BLaER1 (cell line): ENCODE data around the gene IFNAR2.

Source experiments
- H3K27ac ChIP-seq: shearing (Covaris generic); formaldehyde crosslinking; 2 replicates; pipeline ENCODE4 v1.8.1; 2022
- H3K27me3 ChIP-seq: shearing (Covaris generic); formaldehyde crosslinking; 2 replicates; pipeline ENCODE4 v1.8.1; 2022
- H3K36me3 ChIP-seq: shearing (Covaris generic); formaldehyde crosslinking; 2 replicates; pipeline ENCODE4 v1.8.1; 2022
- H3K4me1 ChIP-seq: shearing (Covaris generic); formaldehyde crosslinking; 2 replicates; pipeline ENCODE4 v1.8.1; 2022
- H3K4me2 ChIP-seq: shearing (Covaris generic); formaldehyde crosslinking; 2 replicates; pipeline ENCODE4 v1.8.1; 2022
- H3K4me3 ChIP-seq: shearing (Covaris generic); formaldehyde crosslinking; 2 replicates; pipeline ENCODE4 v1.8.1; 2022
- H3K9ac ChIP-seq: shearing (Covaris generic); formaldehyde crosslinking; 2 replicates; pipeline ENCODE4 v1.8.1; 2022
- H3K9me3 ChIP-seq: shearing (Covaris generic); formaldehyde crosslinking; 2 replicates; pipeline ENCODE4 v1.8.1; 2022
- H4K20me1 ChIP-seq: shearing (Covaris generic); formaldehyde crosslinking; 2 replicates; pipeline ENCODE4 v1.8.1; 2022
- Cebpa-rat ChIP-seq: shearing (Covaris generic); IDR thresholded peaks from 2 replicates; pipeline ENCODE4 v1.8.1; 2022

Gene IFNAR2

DNA sequence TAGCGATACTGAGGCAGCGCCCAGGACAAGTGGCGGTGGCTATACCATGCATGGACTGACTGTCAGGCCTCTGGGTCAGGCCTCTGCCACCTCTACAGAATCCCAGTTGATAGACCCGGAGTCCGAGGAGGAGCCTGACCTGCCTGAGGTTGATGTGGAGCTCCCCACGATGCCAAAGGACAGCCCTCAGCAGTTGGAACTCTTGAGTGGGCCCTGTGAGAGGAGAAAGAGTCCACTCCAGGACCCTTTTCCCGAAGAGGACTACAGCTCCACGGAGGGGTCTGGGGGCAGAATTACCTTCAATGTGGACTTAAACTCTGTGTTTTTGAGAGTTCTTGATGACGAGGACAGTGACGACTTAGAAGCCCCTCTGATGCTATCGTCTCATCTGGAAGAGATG lies 33.2 kb downstream of the IFNAR2 start:
- no peak overlapping the region for H3K9ac ChIP-seq
- peaks cover 49% of the 10 kb centered on the region for H3K4me1 ChIP-seq
- H3K4me2 ChIP-seq, result no peak overlapping the region
- no peaks in the 10 kb centered on the region for H3K27me3 ChIP-seq
- H4K20me1 ChIP-seq, result peaks cover 14% of the 10 kb centered on the region; the same call in 1 of the 2 replicates
- peaks cover 3% of the 10 kb centered on the region; the same call in 1 of the 2 replicates for H3K9me3 ChIP-seq
- no peak for TF ChIP-seq Cebpa-rat
- no peak overlapping the region for H3K4me3 ChIP-seq
- peaks cover 34% of the 10 kb centered on the region for H3K36me3 ChIP-seq
- H3K27ac ChIP-seq, result no peak overlapping the region

DNA sequence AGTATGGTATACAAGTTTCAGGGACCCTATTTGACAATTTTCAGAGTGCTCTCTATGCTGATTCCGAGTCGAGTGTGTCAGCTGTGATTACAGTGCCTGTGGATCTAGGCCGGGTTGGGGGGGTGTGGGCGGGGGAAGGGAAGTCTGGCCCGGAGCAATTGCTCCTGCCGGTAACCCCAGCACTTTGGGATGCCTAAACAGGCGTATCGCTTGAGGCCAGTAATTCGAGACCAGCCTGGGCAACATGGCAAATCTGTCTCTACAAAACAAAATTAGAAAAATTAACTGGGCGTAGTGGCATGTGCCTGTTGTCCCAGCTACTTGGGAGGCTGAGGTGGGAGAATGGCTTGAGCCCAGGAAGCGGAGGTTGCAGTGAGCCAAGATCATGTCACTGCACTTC lies 34.8 kb downstream of the IFNAR2 start:
- H3K36me3 ChIP-seq, result peaks cover 37% of the 10 kb centered on the region
- no peak for TF ChIP-seq Cebpa-rat
- no peak overlapping the region for H3K27ac ChIP-seq
- no peaks in the 10 kb centered on the region for H3K9me3 ChIP-seq
- no peak overlapping the region for H3K9ac ChIP-seq
- H3K4me1 ChIP-seq, result peaks cover 57% of the 10 kb centered on the region
- no peak overlapping the region for H3K4me2 ChIP-seq
- peaks cover 12% of the 10 kb centered on the region; the same call in 1 of the 2 replicates for H4K20me1 ChIP-seq
- H3K27me3 ChIP-seq, result no peaks in the 10 kb centered on the region
- no peak overlapping the region for H3K4me3 ChIP-seq

DNA sequence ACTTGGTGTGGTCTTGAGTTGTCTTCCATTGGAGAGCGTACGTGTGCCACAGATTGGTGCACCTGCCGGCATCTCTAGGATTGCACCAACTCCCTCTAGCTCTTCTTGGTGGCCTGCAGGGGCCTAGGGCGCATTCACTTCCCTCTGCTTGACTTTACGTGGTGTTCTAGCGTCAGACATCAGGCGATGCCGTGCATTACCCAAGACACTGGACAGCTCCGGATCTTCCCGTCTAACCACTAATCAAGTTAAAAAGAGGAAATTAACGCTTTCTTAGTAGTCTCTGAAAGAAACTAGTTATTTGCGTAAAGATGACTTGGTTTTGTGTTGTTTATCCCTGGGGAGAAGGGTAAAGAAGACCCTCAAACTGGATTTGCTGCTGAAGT lies 35.9 kb downstream of the IFNAR2 start:
- H3K4me2 ChIP-seq, result peak overlapping the region; percentile 99
- H4K20me1 ChIP-seq, result 0 out of 2 replicates have a peak, but pooled peaks cover 7% of the 10 kb centered on the region
- peaks cover 47% of the 10 kb centered on the region for H3K36me3 ChIP-seq
- peak overlapping the region; percentile 87 for H3K9ac ChIP-seq
- H3K27ac ChIP-seq, result peak overlapping the region; percentile 81
- peaks cover 50% of the 10 kb centered on the region for H3K4me1 ChIP-seq
- peak overlapping the region; percentile 86 for H3K4me3 ChIP-seq
- no peaks in the 10 kb centered on the region for H3K27me3 ChIP-seq
- no peak for TF ChIP-seq Cebpa-rat
- H3K9me3 ChIP-seq, result no peaks in the 10 kb centered on the region

DNA sequence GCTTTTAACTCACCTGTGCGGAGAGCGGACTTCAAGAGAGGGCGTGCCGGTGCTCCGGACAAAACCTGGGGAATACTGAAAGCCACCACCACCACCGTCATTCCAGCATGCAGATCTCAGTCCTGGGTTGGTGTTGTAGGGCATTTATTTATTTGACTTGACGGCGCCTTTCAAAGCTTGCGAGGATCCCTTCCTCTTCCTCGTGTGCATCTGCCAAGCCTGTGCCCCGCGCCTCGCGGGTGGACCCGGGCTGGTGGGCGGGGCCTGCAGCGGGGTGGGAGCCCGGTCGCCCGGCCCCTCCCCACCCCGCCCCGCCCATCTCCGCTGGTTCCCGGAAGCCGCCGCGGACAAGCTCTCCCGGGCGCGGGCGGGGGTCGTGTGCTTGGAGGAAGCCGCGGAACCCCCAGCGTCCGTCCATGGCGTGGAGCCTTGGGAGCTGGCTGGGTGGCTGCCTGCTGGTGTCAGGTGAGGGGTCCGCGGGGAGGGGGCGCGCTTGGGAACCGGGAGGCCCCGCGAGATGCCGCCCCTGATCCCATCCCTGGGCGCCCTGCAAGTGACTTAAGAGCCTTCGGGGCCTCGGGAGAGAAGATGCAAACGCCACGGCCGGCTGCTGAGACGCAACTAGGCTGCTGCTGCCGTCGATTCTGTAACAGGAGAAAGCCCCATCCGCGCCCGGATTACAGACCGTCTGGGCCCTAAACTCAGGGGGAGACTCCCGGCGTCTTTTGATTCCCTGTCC lies 36.5 kb downstream of the IFNAR2 start, which contains the start of gene IL10RB:
IL10RB (plus strand) TSS at position 318 of the 739 bp plus-strand sequence; CDS start at position 417, 99 bp downstream.
- peaks cover 52% of the 10 kb centered on the region for H3K36me3 ChIP-seq
- 0 out of 2 replicates have a peak, but pooled peaks cover 7% of the 10 kb centered on the region for H4K20me1 ChIP-seq
- no peak for TF ChIP-seq Cebpa-rat
- peaks cover 47% of the 10 kb centered on the region for H3K4me1 ChIP-seq
- peak within 1 kb of the TSS; percentile 99 for H3K4me2 ChIP-seq
- peak within 1 kb of the TSS; percentile 81 for H3K27ac ChIP-seq
- peak within 1 kb of the TSS; percentile 87 for H3K9ac ChIP-seq
- H3K27me3 ChIP-seq, result no peaks in the 10 kb centered on the region
- no peaks in the 10 kb centered on the region for H3K9me3 ChIP-seq
- peak within 1 kb of the TSS; percentile 86 for H3K4me3 ChIP-seq

DNA sequence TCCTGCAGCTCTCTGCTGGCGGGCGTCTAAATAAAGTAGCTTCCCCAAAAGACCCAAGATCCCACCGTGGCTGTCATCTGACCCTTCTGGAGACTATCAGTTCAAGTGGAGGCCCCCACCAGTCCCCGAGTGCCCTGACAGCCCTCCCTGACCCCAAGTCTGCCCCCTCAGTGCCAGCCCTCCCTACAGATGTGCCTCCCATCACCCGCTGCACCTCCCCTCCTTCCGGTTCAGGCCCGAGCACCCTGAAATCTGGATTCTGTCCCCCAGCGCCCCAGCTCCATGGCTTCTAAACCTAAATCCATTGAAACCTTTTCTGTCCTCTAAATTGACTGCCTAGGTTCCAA lies 37.0 kb downstream of the IFNAR2 start:
- Histone ChIP-seq H3K27ac (peak overlapping the region; percentile 81), H4K20me1 (0 out of 2 replicates have a peak, but pooled peaks cover 7% of the 10 kb centered on the region), H3K4me2 (peak overlapping the region; percentile 99), H3K36me3 (peaks cover 56% of the 10 kb centered on the region), H3K4me3 (peak overlapping the region; percentile 86), H3K9me3 (no peaks in the 10 kb centered on the region), H3K4me1 (peaks cover 41% of the 10 kb centered on the region), H3K9ac (peak overlapping the region; percentile 87), H3K27me3 (no peaks in the 10 kb centered on the region)
- TF ChIP-seq Cebpa-rat, result no peak

DNA sequence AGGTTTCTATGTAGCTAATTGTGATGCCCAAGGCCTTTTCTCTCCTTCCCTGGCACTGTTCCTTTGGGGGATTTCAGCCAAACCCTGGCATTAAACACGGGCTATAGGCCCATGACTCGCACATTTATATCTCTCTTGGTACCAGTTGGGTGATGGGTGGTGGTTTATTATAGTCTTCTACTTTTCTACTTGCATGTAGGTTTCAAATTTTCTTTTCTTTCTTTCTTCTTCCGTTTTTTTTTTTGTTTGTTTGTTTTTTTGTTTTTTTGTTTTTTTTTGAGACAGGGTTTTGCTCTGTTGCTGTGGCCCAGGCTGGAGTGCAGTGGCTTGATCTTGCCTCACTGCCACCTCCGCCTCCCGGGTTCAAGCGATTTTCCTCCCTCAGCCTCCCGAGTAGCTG lies 37.5 kb downstream of the IFNAR2 start:
- no peaks in the 10 kb centered on the region for H3K27me3 ChIP-seq
- peak overlapping the region; percentile 99 for H3K4me2 ChIP-seq
- 0 out of 2 replicates have a peak, but pooled peaks cover under 1% of the 10 kb centered on the region for H3K9me3 ChIP-seq
- H3K4me3 ChIP-seq, result peak overlapping the region; percentile 86
- H3K27ac ChIP-seq, result peak overlapping the region; percentile 81
- 0 out of 2 replicates have a peak, but pooled peaks cover 7% of the 10 kb centered on the region for H4K20me1 ChIP-seq
- H3K4me1 ChIP-seq, result peaks cover 36% of the 10 kb centered on the region
- H3K36me3 ChIP-seq, result peaks cover 60% of the 10 kb centered on the region
- peak overlapping the region; percentile 87 for H3K9ac ChIP-seq
- TF ChIP-seq Cebpa-rat, result no peak

DNA sequence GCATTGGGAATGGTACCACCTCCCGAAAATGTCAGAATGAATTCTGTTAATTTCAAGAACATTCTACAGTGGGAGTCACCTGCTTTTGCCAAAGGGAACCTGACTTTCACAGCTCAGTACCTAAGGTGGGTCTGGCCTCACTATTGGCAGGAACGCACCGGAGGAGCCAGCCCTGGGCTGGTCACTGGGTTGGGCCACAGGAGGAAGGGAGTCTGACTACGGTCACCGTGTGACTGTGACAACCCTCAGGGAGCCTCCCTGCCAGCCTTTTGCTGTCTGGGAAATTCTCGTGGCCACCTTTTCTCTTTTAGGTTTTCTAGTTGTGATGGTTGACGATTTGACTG lies 38.6 kb downstream of the IFNAR2 start:
- Histone ChIP-seq H3K27ac (no peak overlapping the region), H3K9ac (no peak overlapping the region), H3K4me1 (peaks cover 38% of the 10 kb centered on the region), H3K4me2 (peak overlapping the region; percentile 99; the same call in 1 of the 2 replicates), H3K36me3 (peaks cover 60% of the 10 kb centered on the region), H3K27me3 (no peaks in the 10 kb centered on the region), H3K4me3 (no peak overlapping the region), H4K20me1 (0 out of 2 replicates have a peak, but pooled peaks cover 7% of the 10 kb centered on the region), H3K9me3 (peaks cover 9% of the 10 kb centered on the region; the same call in 1 of the 2 replicates)
- no peak for TF ChIP-seq Cebpa-rat

DNA sequence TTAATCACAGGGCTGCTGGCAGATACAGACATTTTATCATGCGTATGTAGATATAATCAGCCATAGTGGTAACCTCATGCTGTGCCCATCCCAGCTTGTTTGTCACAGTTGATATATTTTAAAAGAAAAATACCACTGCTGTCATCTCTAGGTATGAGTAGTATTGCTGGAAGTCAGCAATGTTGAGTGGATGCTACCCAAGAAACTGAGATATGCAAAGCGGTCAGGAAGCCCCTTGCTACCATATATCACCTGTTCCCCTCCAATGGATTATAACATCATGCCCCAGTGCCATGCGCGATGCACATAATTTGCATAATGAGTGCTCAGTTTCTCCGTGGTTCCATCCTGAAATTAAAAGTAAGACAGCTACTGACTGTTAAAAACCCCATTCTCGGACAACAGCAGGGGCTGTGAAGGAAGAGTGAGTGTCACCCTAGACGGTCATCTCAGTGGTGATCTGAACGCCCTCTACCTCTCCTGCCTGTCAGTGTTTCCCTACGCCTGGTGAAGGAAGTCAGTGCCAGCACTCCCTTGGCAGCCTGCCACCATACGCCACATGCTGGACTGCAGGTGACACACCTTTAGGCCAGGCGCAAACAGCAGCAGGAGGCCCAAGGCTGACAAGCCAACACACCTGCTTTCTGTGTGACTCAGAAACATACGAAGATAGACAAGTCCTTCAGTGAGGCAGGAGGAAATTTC lies 39.2 kb downstream of the IFNAR2 start:
- TF ChIP-seq Cebpa-rat, result no peak
- no peak overlapping the region for H3K27ac ChIP-seq
- H4K20me1 ChIP-seq, result 0 out of 2 replicates have a peak, but pooled peaks cover 7% of the 10 kb centered on the region
- no peak overlapping the region for H3K4me3 ChIP-seq
- H3K4me1 ChIP-seq, result peaks cover 38% of the 10 kb centered on the region
- H3K4me2 ChIP-seq, result no peak overlapping the region
- H3K36me3 ChIP-seq, result peaks cover 60% of the 10 kb centered on the region
- peaks cover 14% of the 10 kb centered on the region for H3K9me3 ChIP-seq
- no peak overlapping the region for H3K9ac ChIP-seq
- H3K27me3 ChIP-seq, result no peaks in the 10 kb centered on the region

DNA sequence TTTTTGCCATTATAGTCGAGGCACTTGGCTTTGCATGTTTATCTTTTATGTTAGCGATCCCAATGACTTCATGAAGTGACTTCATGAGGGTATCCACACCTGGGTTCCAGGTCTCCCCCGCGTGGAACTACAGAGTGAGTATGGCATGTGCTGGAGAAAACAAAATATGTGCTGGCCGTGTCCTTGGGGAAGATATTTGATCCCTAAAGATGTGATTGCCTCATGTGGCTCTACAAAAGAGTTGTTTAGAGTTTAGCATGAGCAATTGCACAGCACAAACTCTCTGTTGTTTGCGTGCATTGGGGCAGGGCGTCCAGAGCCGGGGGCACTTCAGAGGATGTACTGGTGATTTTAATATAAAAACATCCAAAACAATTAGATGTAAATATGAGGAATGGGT lies 41.2 kb downstream of the IFNAR2 start:
- TF ChIP-seq Cebpa-rat, result no peak
- no peak overlapping the region for H3K4me2 ChIP-seq
- peaks cover 76% of the 10 kb centered on the region for H3K36me3 ChIP-seq
- H3K4me3 ChIP-seq, result no peak overlapping the region
- peaks cover 35% of the 10 kb centered on the region for H3K9me3 ChIP-seq
- 0 out of 2 replicates have a peak, but pooled peaks cover 7% of the 10 kb centered on the region for H4K20me1 ChIP-seq
- H3K9ac ChIP-seq, result no peak overlapping the region
- H3K27me3 ChIP-seq, result no peaks in the 10 kb centered on the region
- peaks cover 27% of the 10 kb centered on the region for H3K4me1 ChIP-seq
- no peak overlapping the region for H3K27ac ChIP-seq

DNA sequence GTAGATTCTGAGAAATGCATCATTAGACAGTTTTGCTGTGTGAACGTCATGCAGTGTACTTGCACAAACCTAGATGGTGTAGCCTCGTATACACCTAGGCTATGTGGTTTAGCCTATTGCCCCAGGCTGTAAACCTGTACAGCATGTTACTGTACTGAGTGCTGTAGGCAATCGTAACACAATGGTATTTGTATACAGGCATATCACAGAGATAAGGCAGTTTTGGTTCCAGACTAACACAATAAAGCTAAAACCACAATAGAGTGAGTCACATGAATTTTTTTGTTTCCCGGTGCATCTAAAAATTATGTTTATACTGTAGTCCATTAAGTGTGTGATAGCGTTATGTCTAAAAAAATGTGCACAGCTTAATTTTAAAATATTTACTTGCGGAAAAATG lies 43.3 kb downstream of the IFNAR2 start:
- no peak overlapping the region for H3K27ac ChIP-seq
- TF ChIP-seq Cebpa-rat, result no peak
- H3K36me3 ChIP-seq, result peaks cover 95% of the 10 kb centered on the region
- H3K4me3 ChIP-seq, result no peak overlapping the region
- no peak overlapping the region for H3K4me2 ChIP-seq
- peaks cover 46% of the 10 kb centered on the region for H3K9me3 ChIP-seq
- no peak overlapping the region for H3K9ac ChIP-seq
- no peaks in the 10 kb centered on the region for H3K27me3 ChIP-seq
- H4K20me1 ChIP-seq, result no peaks in the 10 kb centered on the region
- peaks cover 12% of the 10 kb centered on the region for H3K4me1 ChIP-seq
